Measurements from ENCODE around the gene NOL4L.
"Not testable (repeated sequence)": the region's sequence is repeated elsewhere in the genome, so short reads cannot be mapped to it uniquely, and the experiment has no call there.

The NOL4L gene

GRCh38 chr20:32470025-32470861 is 114.9 kb downstream of the NOL4L start:
- no peak for DNase-seq (ENCODE audit: low read depth)

- no peak for DNase-seq (ENCODE audit: low read depth)
These were observed 116.3 kb downstream of the NOL4L start for GRCh38 chr20:32468860-32469259.

GRCh38 chr20:32468313-32468640 is 116.9 kb downstream of the NOL4L start:
- no peak for DNase-seq (ENCODE audit: low read depth)

- DNase-seq (ENCODE audit: low read depth), result no peak
These were observed 117.4 kb downstream of the NOL4L start for GRCh38 chr20:32467506-32468312.

GRCh38 chr20:32466739-32467505 is 118.2 kb downstream of the NOL4L start:
- no peak for DNase-seq (ENCODE audit: low read depth)

- not testable (repeated sequence) for DNase-seq (ENCODE audit: low read depth)
These were observed 119.0 kb downstream of the NOL4L start for GRCh38 chr20:32465901-32466675.

GRCh38 chr20:32465092-32465900 is 119.8 kb downstream of the NOL4L start:
- no peak for DNase-seq (ENCODE audit: low read depth)

- no peak for DNase-seq (ENCODE audit: low read depth)
These were observed 120.6 kb downstream of the NOL4L start for GRCh38 chr20:32464401-32465091.

GRCh38 chr20:32463642-32464400 is 121.3 kb downstream of the NOL4L start:
- no peak for DNase-seq (ENCODE audit: low read depth)

- no peak for DNase-seq (ENCODE audit: low read depth)
These were observed 122.1 kb downstream of the NOL4L start for GRCh38 chr20:32462900-32463641.

GRCh38 chr20:32461836-32462600 is 123.1 kb downstream of the NOL4L start:
- DNase-seq (ENCODE audit: low read depth), result no peak

- no peak for DNase-seq (ENCODE audit: low read depth)
These were observed 124.3 kb downstream of the NOL4L start for GRCh38 chr20:32460683-32461320.

GRCh38 chr20:32460231-32460630 is 124.9 kb downstream of the NOL4L start:
- no peak for DNase-seq (ENCODE audit: low read depth)

- no peak for DNase-seq (ENCODE audit: low read depth)
These were observed 126.3 kb downstream of the NOL4L start for GRCh38 chr20:32458837-32459220.

- DNase-seq (ENCODE audit: low read depth), result no peak
These were observed 126.9 kb downstream of the NOL4L start for GRCh38 chr20:32458061-32458836.

GRCh38 chr20:32457479-32457986 is 127.6 kb downstream of the NOL4L start:
- no peak for DNase-seq (ENCODE audit: low read depth)
